H9 (cell line): ENCODE measurements around the gene KNSTRN. TPM values are rescaled to one million over a fixed set of nuclear protein-coding genes. Genes with fewer than 3 reads are reported as not detected.
A peak's percentile ranks its signal among the peaks of the same experiment; 100 is the strongest.

Experiments used
- DNase-seq: peaks from one replicate; pipeline ENCODE4 v3.0.0-alpha.2; 2017
- H2AFZ ChIP-seq: one replicate; pipeline ENCODE4 v1.6.1; 2013; ENCODE audit warnings: mild to moderate bottlenecking, low read length, control low read depth, moderate library complexity
- H2AK5ac ChIP-seq: 2 replicates; pipeline ENCODE4 v1.6.1; 2013; ENCODE audit warnings: low read length, control low read depth, mixed read lengths; ENCODE audit not compliant: insufficient read length
- H2BK120ac ChIP-seq: one replicate; pipeline ENCODE4 v1.6.1; 2013; ENCODE audit warnings: low read depth, mild to moderate bottlenecking, low read length, control low read depth, inconsistent platforms; ENCODE audit not compliant: poor library complexity, severe bottlenecking
- H2BK12ac ChIP-seq: 2 replicates; pipeline ENCODE4 v1.6.1; 2013; ENCODE audit warnings: low read length, control low read depth, mixed read lengths, low read depth; ENCODE audit not compliant: insufficient read length
- H2BK15ac ChIP-seq: 2 replicates; pipeline ENCODE4 v1.6.1; 2013; ENCODE audit warnings: low read depth, low read length, control low read depth
- H2BK20ac ChIP-seq: one replicate; pipeline ENCODE4 v1.6.1; 2013; ENCODE audit warnings: low read depth, mild to moderate bottlenecking, low read length, control low read depth, inconsistent platforms; ENCODE audit not compliant: poor library complexity, severe bottlenecking
- H2BK5ac ChIP-seq: 2 replicates; pipeline ENCODE4 v1.6.1; 2013; ENCODE audit warnings: low read length, control low read depth, mixed read lengths; ENCODE audit not compliant: insufficient read length
- H3K14ac ChIP-seq: 2 replicates; pipeline ENCODE4 v1.6.1; 2013; ENCODE audit warnings: low read length, control low read depth; ENCODE audit not compliant: insufficient read depth
- H3K18ac ChIP-seq: 2 replicates; pipeline ENCODE4 v1.6.1; 2013; ENCODE audit warnings: low read depth, mild to moderate bottlenecking, mixed read lengths, low read length, control low read depth; ENCODE audit not compliant: insufficient read length
- H3K23ac ChIP-seq: 2 replicates; pipeline ENCODE4 v1.6.1; 2013; ENCODE audit warnings: low read length, control low read depth, mixed read lengths, low read depth; ENCODE audit not compliant: insufficient read length
- H3K23me2 ChIP-seq: 2 replicates; pipeline ENCODE4 v1.6.1; 2013; ENCODE audit warnings: low read depth, mild to moderate bottlenecking, mixed read lengths, low read length, control low read depth; ENCODE audit not compliant: insufficient read length, poor library complexity, severe bottlenecking
- H3K27ac ChIP-seq: 2 replicates; pipeline ENCODE4 v1.5.1; 2013; ENCODE audit warnings: low read length, control low read depth, mixed read lengths, low read depth; ENCODE audit not compliant: insufficient read length
- H3K27me3 ChIP-seq: 2 replicates; pipeline ENCODE4 v1.6.1; 2013; ENCODE audit warnings: low read length, control low read depth, inconsistent platforms; ENCODE audit not compliant: insufficient read depth
- H3K4ac ChIP-seq: 2 replicates; pipeline ENCODE4 v1.6.1; 2013; ENCODE audit warnings: low read depth, mild to moderate bottlenecking, control low read depth, inconsistent platforms, low read length, moderate library complexity
- H3K4me1 ChIP-seq: 2 replicates; pipeline ENCODE4 v1.6.1; 2013; ENCODE audit warnings: low read length, control low read depth, inconsistent platforms; ENCODE audit not compliant: insufficient read depth
- H3K4me2 ChIP-seq: 2 replicates; pipeline ENCODE4 v1.6.1; 2013; ENCODE audit warnings: low read length, control low read depth, mixed read lengths; ENCODE audit not compliant: insufficient read length, insufficient read depth
- H3K56ac ChIP-seq: 2 replicates; pipeline ENCODE4 v1.6.1; 2013; ENCODE audit warnings: low read depth, mild to moderate bottlenecking, mixed read lengths, low read length, control low read depth; ENCODE audit not compliant: insufficient read length
- H3K79me1 ChIP-seq: 2 replicates; pipeline ENCODE4 v1.6.1; 2013; ENCODE audit warnings: low read depth, mild to moderate bottlenecking, moderate library complexity, low read length, control low read depth, inconsistent platforms; ENCODE audit not compliant: insufficient read depth, poor library complexity, severe bottlenecking
- H3K79me2 ChIP-seq: 2 replicates; pipeline ENCODE4 v1.6.1; 2013; ENCODE audit warnings: low read length, control low read depth, inconsistent platforms; ENCODE audit not compliant: insufficient read depth
- H3K9ac ChIP-seq: 2 replicates; pipeline ENCODE4 v1.6.1; 2013; ENCODE audit warnings: low read length, control low read depth, mixed read lengths; ENCODE audit not compliant: insufficient read length; ENCODE audit errors: extremely low read depth
- H3K9me3 ChIP-seq: one replicate; pipeline ENCODE4 v1.6.1; 2013; ENCODE audit warnings: low read depth, low read length, inconsistent platforms; ENCODE audit not compliant: control insufficient read depth
- H3T11ph ChIP-seq: one replicate; pipeline ENCODE4 v1.6.1; 2013; ENCODE audit warnings: mild to moderate bottlenecking, low read length, control low read depth, inconsistent platforms
- H4K20me1 ChIP-seq: one replicate; pipeline ENCODE4 v1.6.1; 2013; ENCODE audit not compliant: control insufficient read depth, insufficient read length, insufficient read depth
- H4K5ac ChIP-seq: 2 replicates; pipeline ENCODE4 v1.6.1; 2013; ENCODE audit warnings: low read depth, mild to moderate bottlenecking, mixed read lengths, low read length, control low read depth; ENCODE audit not compliant: insufficient read length
- H4K8ac ChIP-seq: replicated peaks from 2 replicates; pipeline ENCODE4 v1.6.1; 2013; ENCODE audit warnings: low read length, control low read depth, mixed read lengths, low read depth; ENCODE audit not compliant: insufficient read length
- H4K91ac ChIP-seq: 2 replicates; pipeline ENCODE4 v1.6.1; 2013; ENCODE audit warnings: low read depth, mild to moderate bottlenecking, moderate library complexity, mixed read lengths, low read length, control low read depth; ENCODE audit not compliant: insufficient read length
- H3K27ac Mint-ChIP-seq, 3 experiments: 2 replicates in 2 of 3; 3 replicates in 1 of 3; pipeline ENCODE4 v1.8.0; 2020 to 2021; ENCODE audit warnings: mixed read lengths in 3 of 3, mild to moderate bottlenecking in 1 of 3, moderate library complexity in 1 of 3
- H3K27me3 Mint-ChIP-seq: 2 replicates; pipeline ENCODE4 v1.8.0; 2021; ENCODE audit warnings: low read depth, mild to moderate bottlenecking, moderate library complexity, mixed read lengths
- H3K36me3 Mint-ChIP-seq, 3 experiments: 2 replicates in 2 of 3; 3 replicates in 1 of 3; pipeline ENCODE4 v1.8.0; 2020 to 2021; ENCODE audit warnings: low read depth in 3 of 3, mixed read lengths in 3 of 3; ENCODE audit not compliant: insufficient read depth in 1 of 3
- H3K4me1 Mint-ChIP-seq, 2 experiments: 2 replicates each; pipeline ENCODE4 v1.8.0; 2020; ENCODE audit warnings: mixed read lengths in 2 of 2
- H3K4me3 Mint-ChIP-seq, 2 experiments: 2 replicates in 1 of 2; 3 replicates in 1 of 2; pipeline ENCODE4 v1.8.0; 2020 to 2021; ENCODE audit warnings: mild to moderate bottlenecking in 2 of 2, mixed read lengths in 2 of 2, moderate library complexity in 1 of 2
- H3K9me3 Mint-ChIP-seq, 2 experiments: 2 replicates in 1 of 2; 3 replicates in 1 of 2; pipeline ENCODE4 v1.8.0; 2020; ENCODE audit warnings: mild to moderate bottlenecking in 2 of 2, mixed read lengths in 2 of 2, moderate library complexity in 1 of 2
- WGBS: extraction: QIAGEN DNeasy Blood & Tissue Kit; methylation state at CpG from one replicate; pipeline ENCODE4 v1.1.7; 2013; ENCODE audit warnings: missing lambda C conversion rate, low lambda C conversion rate, mixed read lengths; ENCODE audit not compliant: insufficient read length; ENCODE audit errors: extremely low coverage; 5-methylcytosine and 5-hydroxymethylcytosine counted together
- total RNA-seq: library from RNA; stranded (reverse); gene quantifications from 2 replicates; pipeline ENCODE4 v1.2.1, GENCODE V29; 2021
- TF ChIP-seq, protein P1 (sequence below): fragments of 200-600 bp; sonication (generic); conservative IDR thresholded peaks from 3 replicates; pipeline ENCODE4 v1.8.0; 2021; ENCODE audit warnings: antibody characterized with exemption, mild to moderate bottlenecking

The KNSTRN gene
- total RNA-seq, 1 experiment from 2014 or later, result 53.9 TPM

DNA sequence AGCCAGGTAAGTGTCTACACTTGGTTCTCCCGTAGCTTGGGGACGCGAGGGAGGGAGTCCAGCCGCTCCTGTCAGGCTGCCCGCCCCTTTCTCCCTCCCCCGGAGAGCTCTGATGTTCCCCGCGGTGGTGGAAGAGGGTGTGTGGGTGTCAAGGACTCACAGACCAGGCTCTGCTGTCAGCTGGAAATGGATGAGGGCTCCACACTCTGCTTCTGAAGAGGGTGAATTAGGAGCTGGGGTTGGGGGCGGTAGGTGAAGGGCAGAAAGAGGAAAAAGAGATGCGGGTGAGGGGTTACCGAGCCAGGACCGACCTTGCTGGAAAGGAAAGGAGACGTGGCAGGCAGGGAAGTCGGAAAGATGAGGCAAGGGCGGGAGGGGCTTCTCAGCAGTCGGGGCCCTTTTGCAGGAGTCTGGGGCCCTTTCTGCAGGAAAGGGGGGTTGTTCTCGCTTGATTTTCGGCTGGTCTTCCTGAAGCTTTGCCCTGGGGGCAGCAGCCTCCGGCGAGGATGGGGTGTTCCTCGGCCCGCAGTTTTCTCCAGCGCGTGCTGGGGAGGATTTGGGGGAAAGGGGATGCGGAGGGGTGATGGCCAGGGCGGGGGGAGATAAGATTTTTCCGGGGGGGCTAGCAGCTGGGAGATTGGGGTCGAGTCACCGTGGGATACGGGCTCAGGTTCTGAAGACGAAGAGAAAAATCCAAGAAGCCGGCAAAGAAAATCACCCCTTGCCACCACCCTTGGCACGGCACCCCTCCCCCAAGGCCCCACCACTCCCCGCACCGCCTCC lies 57.6 kb downstream of the KNSTRN start:
- H3K4ac ChIP-seq, result no peak overlapping the region
- TF ChIP-seq, protein P1, sequence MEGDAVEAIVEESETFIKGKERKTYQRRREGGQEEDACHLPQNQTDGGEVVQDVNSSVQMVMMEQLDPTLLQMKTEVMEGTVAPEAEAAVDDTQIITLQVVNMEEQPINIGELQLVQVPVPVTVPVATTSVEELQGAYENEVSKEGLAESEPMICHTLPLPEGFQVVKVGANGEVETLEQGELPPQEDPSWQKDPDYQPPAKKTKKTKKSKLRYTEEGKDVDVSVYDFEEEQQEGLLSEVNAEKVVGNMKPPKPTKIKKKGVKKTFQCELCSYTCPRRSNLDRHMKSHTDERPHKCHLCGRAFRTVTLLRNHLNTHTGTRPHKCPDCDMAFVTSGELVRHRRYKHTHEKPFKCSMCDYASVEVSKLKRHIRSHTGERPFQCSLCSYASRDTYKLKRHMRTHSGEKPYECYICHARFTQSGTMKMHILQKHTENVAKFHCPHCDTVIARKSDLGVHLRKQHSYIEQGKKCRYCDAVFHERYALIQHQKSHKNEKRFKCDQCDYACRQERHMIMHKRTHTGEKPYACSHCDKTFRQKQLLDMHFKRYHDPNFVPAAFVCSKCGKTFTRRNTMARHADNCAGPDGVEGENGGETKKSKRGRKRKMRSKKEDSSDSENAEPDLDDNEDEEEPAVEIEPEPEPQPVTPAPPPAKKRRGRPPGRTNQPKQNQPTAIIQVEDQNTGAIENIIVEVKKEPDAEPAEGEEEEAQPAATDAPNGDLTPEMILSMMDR, result no peak
- peak overlapping the region; percentile 65 for H3K18ac ChIP-seq
- H4K91ac ChIP-seq, result no peak overlapping the region
- no peak overlapping the region for H2BK20ac ChIP-seq
- H2BK5ac ChIP-seq, result no peak overlapping the region
- H4K20me1 ChIP-seq, result no peaks in the 10 kb centered on the region
- no peak overlapping the region for H2BK12ac ChIP-seq
- H4K8ac ChIP-seq, result no peak overlapping the region
- no CpG with 5 or more reads among the region's 35 CpGs for WGBS
- Mint-ChIP-seq H3K27me3 (peaks cover 18% of the 10 kb centered on the region), H3K9me3 (no peaks in the 10 kb centered on the region; a peak in 1 of 5 replicates), H3K27ac (peak overlapping the region; percentile 67 to 97 (median 74); a peak in 6 of 7 replicates), H3K36me3 (peaks cover 0 to 15% (median 0%) of the 10 kb centered on the region in 3 experiments; a peak in 5 of 7 replicates), H3K4me3 (peak overlapping the region; percentile 93 to 96), H3K4me1 (peaks cover 61 to 66% of the 10 kb centered on the region in 2 experiments)
- peaks cover 7% of the 10 kb centered on the region; the same call in 1 of the 2 replicates for H3K27me3 ChIP-seq
- H3K23ac ChIP-seq, result no peak overlapping the region
- H2BK120ac ChIP-seq, result no peak overlapping the region
- H3K9me3 ChIP-seq, result no peaks in the 10 kb centered on the region
- H3T11ph ChIP-seq, result no peak overlapping the region
- H3K4me1 ChIP-seq, result peaks cover 24% of the 10 kb centered on the region
- no peak overlapping the region for H3K56ac ChIP-seq
- peaks cover 8% of the 10 kb centered on the region for H3K79me1 ChIP-seq
- peak overlapping the region; percentile 72 for H3K14ac ChIP-seq
- no peak overlapping the region for H2AK5ac ChIP-seq
- H3K4me2 ChIP-seq, result peak overlapping the region; percentile 80
- no peak overlapping the region for H4K5ac ChIP-seq
- DNase-seq, result no peak
- peak overlapping the region; percentile 76 for H3K9ac ChIP-seq
- H2AFZ ChIP-seq, result no peak overlapping the region
- no peak overlapping the region for H2BK15ac ChIP-seq
- peaks cover 47% of the 10 kb centered on the region for H3K23me2 ChIP-seq
- H3K27ac ChIP-seq, result no peak overlapping the region
- H3K79me2 ChIP-seq, result peaks cover 30% of the 10 kb centered on the region; the same call in 1 of the 2 replicates
